Aorta (tissue), 5 donors: ENCODE measurements around the gene IQSEC1. TPM values are rescaled to one million over a fixed set of nuclear protein-coding genes. Genes with fewer than 3 reads are reported as not detected.

Source experiments
- ATAC-seq: fragments of 200-7000 bp; cut with Tn5 transposase; one replicate; pipeline ENCODE4 v1.9.1; 2022; ENCODE audit warnings: moderate library complexity; ENCODE audit not compliant: low FRiP score
- DNase-seq, 2 donors: peaks; one replicate each; pipeline ENCODE4 v3.0.0-alpha.2; 2020
- H3K27ac ChIP-seq, 2 donors: one replicate each; pipeline ENCODE4 v1.5.1; 2013; ENCODE audit warnings: low read length in 2 of 2, mild to moderate bottlenecking in 2 of 2, moderate library complexity in 2 of 2, control low read depth in 1 of 2, inconsistent platforms in 1 of 2, low read depth in 1 of 2
- H3K27me3 ChIP-seq, 2 donors: one replicate each; pipeline ENCODE4 v1.6.1; 2013; ENCODE audit warnings: control low read depth in 1 of 2, low read length in 1 of 2, mild to moderate bottlenecking in 1 of 2, moderate library complexity in 1 of 2; ENCODE audit not compliant: insufficient read depth in 2 of 2, control insufficient read depth in 1 of 2
- H3K36me3 ChIP-seq, 2 donors: one replicate each; pipeline ENCODE4 v1.6.1; 2013; ENCODE audit warnings: control low read depth in 1 of 2, low read length in 1 of 2, mild to moderate bottlenecking in 1 of 2; ENCODE audit not compliant: insufficient read depth in 2 of 2, control insufficient read depth in 1 of 2
- H3K4me1 ChIP-seq, 2 donors: one replicate each; pipeline ENCODE4 v1.6.1; 2013; ENCODE audit warnings: low read length in 2 of 2, control low read depth in 1 of 2, mild to moderate bottlenecking in 1 of 2, moderate library complexity in 1 of 2; ENCODE audit not compliant: insufficient read depth in 2 of 2, control insufficient read depth in 1 of 2
- H3K4me3 ChIP-seq, 2 donors: one replicate each; pipeline ENCODE4 v1.5.1; 2013; ENCODE audit warnings: low read length in 2 of 2, control low read depth in 1 of 2, mild to moderate bottlenecking in 1 of 2
- H3K9me3 ChIP-seq: one replicate; pipeline ENCODE4 v1.6.1; 2013; ENCODE audit warnings: mild to moderate bottlenecking, low read length; ENCODE audit not compliant: control insufficient read depth
- WGBS, 2 donors: extraction: QIAGEN DNeasy Blood & Tissue Kit; methylation state at CpG; one replicate each; pipeline ENCODE4 v1.1.7; 2013; 5-methylcytosine and 5-hydroxymethylcytosine counted together
- intact Hi-C, 2 donors: fragments of 100-400 bp; cut with DNase I; formaldehyde crosslinking; loops; one replicate each; pipeline versions ENCODE4 v1.14.2 to v1.15.0; 2022
- polyA plus RNA-seq, 2 donors: library from polyadenylated mRNA; stranded (reverse); fragments of 200-250 nt; gene quantifications; one replicate each; pipeline ENCODE4 v1.2.3, GENCODE V29; 2013
- total RNA-seq, 2 donors: library from RNA; stranded (reverse); fragmentation: NEBNext Ultra II Directional; extraction: Animal tissue kit (Norgen Biotek cat#: 25700); gene quantifications; one replicate each; pipeline ENCODE4 v1.2.1, GENCODE V29; 2021
- donor health status: healthy with polysubstance abuse.
- donor health status: Bipolar disorder and iron deficiency.
- donor health status: DM: no; HTN: no; CAD: no.
- donor health status: DM: no; HTN: no; CAD: no.
- donor health status: DM: yes; HTN: yes; CAD: no.

The IQSEC1 gene
- total and polyA plus RNA-seq, 4 donors = 12.6 to 84.7 (median 49.9) TPM

GRCh38 chr3:13004376-13004775 is 68.9 kb downstream of the IQSEC1 start:
- intact Hi-C loops = no loop called here
- ATAC-seq = no peak
- Histone ChIP-seq H3K4me1 (no peaks in the 10 kb centered on the region), H3K27me3 (no peaks in the 10 kb centered on the region), H3K27ac (no peak overlapping the region), H3K36me3 (no peaks in the 10 kb centered on the region), H3K9me3 (no peaks in the 10 kb centered on the region), H3K4me3 (no peak overlapping the region)
- DNase-seq = peak; percentile 52 to 74
- 91 to 97% methylated on average over 7 of the region's 7 CpGs for WGBS, 2 donors

- Histone ChIP-seq H3K36me3 (no peaks in the 10 kb centered on the region), H3K4me1 (no peaks in the 10 kb centered on the region), H3K9me3 (no peaks in the 10 kb centered on the region), H3K27me3 (no peaks in the 10 kb centered on the region), H3K4me3 (no peak overlapping the region), H3K27ac (no peak overlapping the region)
- no peak for DNase-seq
- WGBS, 2 donors = 69 to 94% methylated on average over 4 of the region's 4 CpGs
- intact Hi-C loops = no loop called here
- ATAC-seq = no peak
Measured at GRCh38 chr3:13003608-13004007, 69.6 kb downstream of the IQSEC1 start.

- Histone ChIP-seq H3K9me3 (no peaks in the 10 kb centered on the region), H3K4me1 (no peaks in the 10 kb centered on the region), H3K4me3 (no peak overlapping the region), H3K36me3 (no peaks in the 10 kb centered on the region), H3K27me3 (no peaks in the 10 kb centered on the region), H3K27ac (no peak overlapping the region)
- no peak for ATAC-seq
- DNase-seq = no peak
- WGBS, 2 donors = 83 to 85% methylated on average over 2 of the region's 2 CpGs
- intact Hi-C loops = no loop called here
Measured at GRCh38 chr3:13002398-13003124, 70.7 kb downstream of the IQSEC1 start.

- H3K4me3 ChIP-seq = no peak overlapping the region
- intact Hi-C loops = no loop called here
- ATAC-seq = peak; percentile 76
- 76 to 83% methylated on average over 14 of the region's 14 CpGs for WGBS, 2 donors
- no peaks in the 10 kb centered on the region for H3K27me3 ChIP-seq
- DNase-seq = peak; percentile 88 to 96
- no peaks in the 10 kb centered on the region for H3K36me3 ChIP-seq
- H3K4me1 ChIP-seq = no peaks in the 10 kb centered on the region
- H3K27ac ChIP-seq = no peak overlapping the region
- no peaks in the 10 kb centered on the region for H3K9me3 ChIP-seq
Measured at GRCh38 chr3:12999147-13000140, 73.8 kb downstream of the IQSEC1 start.

- DNase-seq (peak; percentile 41 to 52), ATAC-seq (no peak)
- Histone ChIP-seq H3K4me1 (no peaks in the 10 kb centered on the region), H3K4me3 (no peak overlapping the region), H3K27me3 (no peaks in the 10 kb centered on the region), H3K27ac (no peak overlapping the region), H3K9me3 (no peaks in the 10 kb centered on the region), H3K36me3 (no peaks in the 10 kb centered on the region)
- 85 to 88% methylated on average over 4 of the region's 4 CpGs for WGBS, 2 donors
- intact Hi-C loops = no loop called here
Measured at GRCh38 chr3:12998648-12999047, 74.6 kb downstream of the IQSEC1 start.

DNA sequence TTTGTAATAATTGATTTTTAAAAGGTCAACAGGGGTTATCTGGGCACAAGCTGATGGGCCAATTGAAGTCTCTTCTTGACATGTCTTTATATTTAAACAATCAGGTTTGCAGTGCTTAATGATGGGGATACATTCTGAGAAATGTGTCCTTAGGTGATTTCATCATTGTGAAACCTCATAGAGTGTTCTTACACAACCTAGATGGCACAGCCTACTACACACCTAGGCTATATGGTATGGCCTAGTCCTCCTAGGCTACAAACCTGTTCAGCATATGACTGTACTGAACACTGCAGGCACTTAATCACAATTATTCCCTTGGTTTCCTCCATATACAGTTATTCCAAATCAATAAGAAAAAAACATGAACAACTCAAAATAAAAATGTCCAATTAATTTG is 75.8 kb downstream of the IQSEC1 start:
- Histone ChIP-seq H3K4me3 (no peak overlapping the region), H3K9me3 (no peaks in the 10 kb centered on the region), H3K4me1 (no peaks in the 10 kb centered on the region), H3K27me3 (no peaks in the 10 kb centered on the region), H3K36me3 (no peaks in the 10 kb centered on the region), H3K27ac (no peak overlapping the region)
- intact Hi-C loops = no loop called here
- ATAC-seq (no peak), DNase-seq (no peak)

- Histone ChIP-seq H3K9me3 (no peaks in the 10 kb centered on the region), H3K27me3 (no peaks in the 10 kb centered on the region), H3K4me1 (no peaks in the 10 kb centered on the region), H3K4me3 (no peak overlapping the region), H3K27ac (no peak overlapping the region), H3K36me3 (no peaks in the 10 kb centered on the region)
- intact Hi-C loops = no loop called here
- ATAC-seq (no peak), DNase-seq (no peak)
- 66 to 67% methylated on average over 2 of the region's 2 CpGs for WGBS, 2 donors
Measured at GRCh38 chr3:12996181-12996506, 77.1 kb downstream of the IQSEC1 start.

DNA sequence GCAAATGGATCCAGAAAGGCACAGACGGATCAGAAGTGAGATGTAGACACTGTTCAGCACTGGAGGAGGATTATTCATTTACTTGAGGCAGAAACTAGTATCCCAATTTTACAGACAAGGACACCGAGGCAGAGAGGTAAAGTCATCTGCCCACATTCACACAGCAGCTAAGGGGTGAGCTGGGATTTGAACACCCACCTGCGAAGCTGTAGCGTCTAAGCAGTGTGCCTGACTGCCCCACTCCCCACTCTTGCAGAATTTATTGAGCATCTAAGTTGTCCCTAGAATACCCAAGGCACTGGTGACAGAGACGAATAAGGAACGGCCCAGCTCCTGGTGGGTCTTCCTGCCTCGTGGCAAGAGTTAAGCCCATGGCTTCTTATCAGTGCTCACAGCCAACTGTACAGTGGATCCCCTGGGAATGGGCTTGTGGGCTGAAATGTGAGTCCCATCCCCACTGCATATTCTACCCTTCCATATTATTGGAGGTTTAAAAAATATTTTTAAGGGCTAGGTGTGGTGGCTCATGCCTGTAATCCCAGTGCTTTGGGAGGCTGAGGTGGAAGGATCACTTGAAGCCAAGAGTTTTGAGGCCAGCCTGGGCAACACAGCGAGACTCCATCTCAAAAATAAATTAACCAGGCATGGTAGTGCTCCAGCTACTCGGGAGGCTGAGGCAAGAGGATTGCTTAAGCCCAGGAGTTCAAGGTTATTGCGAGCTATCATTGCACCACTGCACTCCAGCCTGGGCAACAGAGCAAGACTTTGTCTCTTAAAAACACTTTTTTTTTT is 77.6 kb downstream of the IQSEC1 start:
- intact Hi-C loops = no loop called here
- H3K27me3 ChIP-seq = no peaks in the 10 kb centered on the region
- 73 to 76% methylated on average over 10 of the region's 10 CpGs for WGBS, 2 donors
- ATAC-seq = no peak
- H3K36me3 ChIP-seq = no peaks in the 10 kb centered on the region
- peak; percentile 41 for DNase-seq
- peak overlapping the region; percentile 51 to 53 for H3K27ac ChIP-seq
- H3K4me1 ChIP-seq = no peaks in the 10 kb centered on the region
- H3K4me3 ChIP-seq = no peak overlapping the region
- H3K9me3 ChIP-seq = no peaks in the 10 kb centered on the region
